Measurements from ENCODE around the gene RERGL.

DNA sequence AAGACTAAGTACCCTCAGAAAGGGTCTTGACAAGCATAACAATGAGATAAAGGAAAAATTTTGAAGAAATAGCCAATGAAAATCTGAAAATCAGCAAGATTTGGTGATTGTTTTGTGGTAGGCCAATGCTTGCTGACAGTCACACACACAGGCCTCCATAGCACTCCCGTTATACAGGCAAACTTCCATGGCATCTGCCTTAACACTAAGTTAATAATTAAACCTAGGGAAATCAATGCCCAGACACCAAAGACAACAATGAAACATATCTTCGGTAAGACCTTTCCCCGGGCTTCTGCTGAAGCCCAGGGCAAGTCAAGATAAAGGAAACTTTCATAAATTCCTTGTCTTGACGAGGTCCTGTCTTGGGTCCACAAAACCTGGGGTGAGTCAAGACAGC is 18.6 kb upstream of the RERGL start:
- TF ChIP-seq, protein P1, sequence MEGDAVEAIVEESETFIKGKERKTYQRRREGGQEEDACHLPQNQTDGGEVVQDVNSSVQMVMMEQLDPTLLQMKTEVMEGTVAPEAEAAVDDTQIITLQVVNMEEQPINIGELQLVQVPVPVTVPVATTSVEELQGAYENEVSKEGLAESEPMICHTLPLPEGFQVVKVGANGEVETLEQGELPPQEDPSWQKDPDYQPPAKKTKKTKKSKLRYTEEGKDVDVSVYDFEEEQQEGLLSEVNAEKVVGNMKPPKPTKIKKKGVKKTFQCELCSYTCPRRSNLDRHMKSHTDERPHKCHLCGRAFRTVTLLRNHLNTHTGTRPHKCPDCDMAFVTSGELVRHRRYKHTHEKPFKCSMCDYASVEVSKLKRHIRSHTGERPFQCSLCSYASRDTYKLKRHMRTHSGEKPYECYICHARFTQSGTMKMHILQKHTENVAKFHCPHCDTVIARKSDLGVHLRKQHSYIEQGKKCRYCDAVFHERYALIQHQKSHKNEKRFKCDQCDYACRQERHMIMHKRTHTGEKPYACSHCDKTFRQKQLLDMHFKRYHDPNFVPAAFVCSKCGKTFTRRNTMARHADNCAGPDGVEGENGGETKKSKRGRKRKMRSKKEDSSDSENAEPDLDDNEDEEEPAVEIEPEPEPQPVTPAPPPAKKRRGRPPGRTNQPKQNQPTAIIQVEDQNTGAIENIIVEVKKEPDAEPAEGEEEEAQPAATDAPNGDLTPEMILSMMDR (IDR thresholded peaks at IDR 0.05; ENCODE audit: insufficient read depth, low read depth, low read length) = no peak
- no peak for TF ChIP-seq EZH2 (IDR thresholded peaks at IDR 0.05; ENCODE audit: insufficient read depth, low read length)
